GM12878 (cell line): ENCODE data around the gene OSBPL3. TPM values are rescaled to one million over a fixed set of nuclear protein-coding genes. Genes with fewer than 3 reads are reported as not detected.

Experiments
- ASH2L ChIP-seq: fragments of 300-600, 200-600 bp; sonication (generic); IDR thresholded peaks from 2 replicates; pipeline ENCODE4 v1.6.1; 2017; ENCODE audit warnings: low read depth, mild to moderate bottlenecking, borderline replicate concordance
- EP300 ChIP-seq, 2 experiments: fragments of 150-350 bp in 1 of 2; IDR thresholded peaks; 2 replicates each; pipeline ENCODE4 v1.6.1; 2011 to 2012; ENCODE audit warnings: low read depth in 2 of 2, low read length in 2 of 2, borderline replicate concordance in 1 of 2, improper control_type of control experiment in 1 of 2, inconsistent platforms in 1 of 2; ENCODE audit not compliant: control insufficient read depth in 1 of 2
- HDAC6 ChIP-seq: fragments of 200-600 bp; sonication (generic); IDR thresholded peaks from one replicate; pipeline ENCODE4 v1.8.0; 2017; ENCODE audit warnings: antibody characterized with exemption; ENCODE audit not compliant: unreplicated experiment
- IKZF2 ChIP-seq, 2 experiments: fragments of 450-650 bp; IDR thresholded peaks; 2 replicates each; pipeline ENCODE4 v1.6.1; 2017; ENCODE audit warnings: mild to moderate bottlenecking in 2 of 2, moderate library complexity in 2 of 2
- KDM1A ChIP-seq: fragments of 200-600 bp; sonication (generic); IDR thresholded peaks from 2 replicates; pipeline ENCODE4 v1.6.1; 2016; ENCODE audit warnings: borderline replicate concordance
- MTA2 ChIP-seq: fragments of 450-650 bp; IDR thresholded peaks from 2 replicates; pipeline ENCODE4 v1.6.1; 2016; ENCODE audit warnings: low read depth, mild to moderate bottlenecking, moderate library complexity
- NR2C1 ChIP-seq: fragments of 450-650 bp; IDR thresholded peaks from 2 replicates; pipeline ENCODE4 v1.6.1; 2017; ENCODE audit warnings: antibody characterized with exemption, mild to moderate bottlenecking, moderate library complexity
- RAD21 ChIP-seq: IDR thresholded peaks from 2 replicates; pipeline ENCODE4 v1.6.1; 2011; ENCODE audit warnings: mild to moderate bottlenecking, low read depth, low read length, moderate library complexity; ENCODE audit not compliant: insufficient read depth
- SMAD5 ChIP-seq: IDR thresholded peaks from 2 replicates; pipeline ENCODE4 v1.6.1; 2016; ENCODE audit warnings: antibody characterized with exemption, low read depth
- SMC3 ChIP-seq: IDR thresholded peaks from 2 replicates; pipeline ENCODE4 v1.6.1; 2011; ENCODE audit warnings: low read length, improper control_type of control experiment, borderline replicate concordance
- ZBED1 ChIP-seq: IDR thresholded peaks from 2 replicates; pipeline ENCODE4 v1.6.1; 2016; ENCODE audit warnings: borderline replicate concordance
- ZSCAN29 ChIP-seq: fragments of 450-650 bp; IDR thresholded peaks from 2 replicates; pipeline ENCODE4 v1.6.1; 2017; ENCODE audit warnings: mild to moderate bottlenecking, moderate library complexity
- polyA plus RNA-seq, 11 experiments: library from polyadenylated mRNA; depleted of rRNA in 4 of 11; unstranded in 6 of 11; stranded (reverse) in 5 of 11; fragments of >200 nt; fragmentation: Nextera tagmentation in 4 of 11; fragmentation: Illumina TruSeq in 1 of 11; extraction: Ambion mirVana in 4 of 11; extraction: Trizol in 1 of 11; gene quantifications; 1 replicate in 1 of 11; 2 replicates in 10 of 11; pipeline versions ENCODE4 v1.2.1 to v1.2.3, GENCODE V29; 2011 to 2016; ENCODE audit warnings: inconsistent platforms in 2 of 11, missing spikeins in 2 of 11, low read depth in 1 of 11
- total RNA-seq, 4 experiments: library from RNA; depleted of rRNA in 3 of 4; stranded (reverse); fragments of >200 nt in 3 of 4; fragmentation: Illumina TruSeq in 1 of 4; extraction: Trizol in 1 of 4; gene quantifications; 2 replicates each; pipeline versions ENCODE4 v1.2.1 to v1.2.3, GENCODE V29; 2013 to 2021
- TF ChIP-seq, protein P1 (sequence below): fragments of 450-650 bp; IDR thresholded peaks from 2 replicates; pipeline ENCODE4 v1.6.1; 2016; ENCODE audit warnings: mild to moderate bottlenecking
- TF ChIP-seq, protein P2 (sequence below): fragments of 150-350 bp; IDR thresholded peaks from 2 replicates; pipeline ENCODE4 v1.6.1; 2014; ENCODE audit warnings: mild to moderate bottlenecking, low read depth, low read length
- TF ChIP-seq, protein P3 (sequence below): IDR thresholded peaks from 2 replicates; pipeline ENCODE4 v1.6.1; 2012; ENCODE audit warnings: mild to moderate bottlenecking, low read depth, low read length
- TF ChIP-seq, protein P4 (sequence below): fragments of 450-650 bp; IDR thresholded peaks from 2 replicates; pipeline ENCODE4 v1.6.1; 2017; ENCODE audit warnings: mild to moderate bottlenecking, moderate library complexity
- TF ChIP-seq, protein P5 (sequence below): IDR thresholded peaks from 2 replicates; pipeline ENCODE4 v1.6.1; 2012; ENCODE audit warnings: low read length, inconsistent platforms

Gene OSBPL3
- total and polyA plus RNA-seq, 10 of the 15 experiments (the other 5 are each of a cell fraction or from before 2014, with no cell fraction given), result 6.1 to 46.6 (median 27.0) TPM

DNA sequence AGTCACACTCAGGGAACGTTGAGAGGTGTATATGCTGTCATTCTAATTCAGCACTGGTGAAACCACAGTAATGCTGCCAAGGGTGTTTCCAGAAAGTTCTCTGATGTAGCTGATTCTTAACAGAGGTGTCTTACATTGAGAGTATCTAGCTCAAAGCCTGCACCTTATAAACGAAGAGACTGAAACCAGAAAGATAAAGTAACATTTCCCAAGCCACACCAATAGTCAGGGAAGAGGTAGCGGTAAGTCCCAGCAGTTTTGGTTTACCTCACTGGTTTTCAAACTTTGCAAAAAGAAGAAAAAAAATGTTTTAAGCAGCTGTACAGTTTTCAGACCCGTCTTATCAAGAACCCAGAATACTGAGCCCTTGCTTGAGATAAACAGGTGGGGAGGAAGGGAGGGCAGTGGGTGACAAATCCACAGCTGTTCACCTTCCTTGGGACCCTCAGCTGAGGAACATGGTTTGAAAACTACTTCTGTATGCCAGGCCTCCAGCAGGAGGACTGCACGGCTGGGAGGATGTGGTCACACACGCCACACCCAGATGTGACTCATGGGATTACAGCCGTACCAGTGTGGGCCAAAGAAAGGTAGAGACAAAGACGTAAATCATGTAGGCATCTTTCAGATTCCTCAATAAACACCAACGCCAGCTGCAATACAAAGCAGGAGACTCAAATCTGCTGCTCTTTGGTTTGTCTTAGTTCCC, 158.8 kb downstream of the OSBPL3 start (continued):
- TF ChIP-seq, protein P1, sequence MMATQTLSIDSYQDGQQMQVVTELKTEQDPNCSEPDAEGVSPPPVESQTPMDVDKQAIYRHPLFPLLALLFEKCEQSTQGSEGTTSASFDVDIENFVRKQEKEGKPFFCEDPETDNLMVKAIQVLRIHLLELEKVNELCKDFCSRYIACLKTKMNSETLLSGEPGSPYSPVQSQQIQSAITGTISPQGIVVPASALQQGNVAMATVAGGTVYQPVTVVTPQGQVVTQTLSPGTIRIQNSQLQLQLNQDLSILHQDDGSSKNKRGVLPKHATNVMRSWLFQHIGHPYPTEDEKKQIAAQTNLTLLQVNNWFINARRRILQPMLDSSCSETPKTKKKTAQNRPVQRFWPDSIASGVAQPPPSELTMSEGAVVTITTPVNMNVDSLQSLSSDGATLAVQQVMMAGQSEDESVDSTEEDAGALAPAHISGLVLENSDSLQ, result peak; percentile 84
- no peak; the same call in 1 of the 2 replicates for TF ChIP-seq MTA2
- TF ChIP-seq HDAC6, result no peak
- TF ChIP-seq EP300 (IDR thresholded peaks at IDR 0.05; ENCODE audit: borderline replicate concordance in 1 of 2, control insufficient read depth in 1 of 2, low read depth in 2 of 2, low read length in 2 of 2), result peak; percentile 48 to 85; a peak in 3 of 4 replicates
- peak; percentile 20; the same call in 1 of the 2 replicates for TF ChIP-seq SMC3
- TF ChIP-seq ASH2L, result no peak; the same call in 1 of the 2 replicates
- TF ChIP-seq IKZF2 (IDR thresholded peaks at IDR 0.05), result peak; percentile 80 to 86
- no peak for TF ChIP-seq KDM1A
- peak; percentile 1; the same call in 1 of the 2 replicates for TF ChIP-seq ZBED1
- TF ChIP-seq RAD21, result peak; percentile 1; the same call in 1 of the 2 replicates
- TF ChIP-seq, protein P2, sequence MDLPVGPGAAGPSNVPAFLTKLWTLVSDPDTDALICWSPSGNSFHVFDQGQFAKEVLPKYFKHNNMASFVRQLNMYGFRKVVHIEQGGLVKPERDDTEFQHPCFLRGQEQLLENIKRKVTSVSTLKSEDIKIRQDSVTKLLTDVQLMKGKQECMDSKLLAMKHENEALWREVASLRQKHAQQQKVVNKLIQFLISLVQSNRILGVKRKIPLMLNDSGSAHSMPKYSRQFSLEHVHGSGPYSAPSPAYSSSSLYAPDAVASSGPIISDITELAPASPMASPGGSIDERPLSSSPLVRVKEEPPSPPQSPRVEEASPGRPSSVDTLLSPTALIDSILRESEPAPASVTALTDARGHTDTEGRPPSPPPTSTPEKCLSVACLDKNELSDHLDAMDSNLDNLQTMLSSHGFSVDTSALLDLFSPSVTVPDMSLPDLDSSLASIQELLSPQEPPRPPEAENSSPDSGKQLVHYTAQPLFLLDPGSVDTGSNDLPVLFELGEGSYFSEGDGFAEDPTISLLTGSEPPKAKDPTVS, result peak; percentile 92
- TF ChIP-seq, protein P3, sequence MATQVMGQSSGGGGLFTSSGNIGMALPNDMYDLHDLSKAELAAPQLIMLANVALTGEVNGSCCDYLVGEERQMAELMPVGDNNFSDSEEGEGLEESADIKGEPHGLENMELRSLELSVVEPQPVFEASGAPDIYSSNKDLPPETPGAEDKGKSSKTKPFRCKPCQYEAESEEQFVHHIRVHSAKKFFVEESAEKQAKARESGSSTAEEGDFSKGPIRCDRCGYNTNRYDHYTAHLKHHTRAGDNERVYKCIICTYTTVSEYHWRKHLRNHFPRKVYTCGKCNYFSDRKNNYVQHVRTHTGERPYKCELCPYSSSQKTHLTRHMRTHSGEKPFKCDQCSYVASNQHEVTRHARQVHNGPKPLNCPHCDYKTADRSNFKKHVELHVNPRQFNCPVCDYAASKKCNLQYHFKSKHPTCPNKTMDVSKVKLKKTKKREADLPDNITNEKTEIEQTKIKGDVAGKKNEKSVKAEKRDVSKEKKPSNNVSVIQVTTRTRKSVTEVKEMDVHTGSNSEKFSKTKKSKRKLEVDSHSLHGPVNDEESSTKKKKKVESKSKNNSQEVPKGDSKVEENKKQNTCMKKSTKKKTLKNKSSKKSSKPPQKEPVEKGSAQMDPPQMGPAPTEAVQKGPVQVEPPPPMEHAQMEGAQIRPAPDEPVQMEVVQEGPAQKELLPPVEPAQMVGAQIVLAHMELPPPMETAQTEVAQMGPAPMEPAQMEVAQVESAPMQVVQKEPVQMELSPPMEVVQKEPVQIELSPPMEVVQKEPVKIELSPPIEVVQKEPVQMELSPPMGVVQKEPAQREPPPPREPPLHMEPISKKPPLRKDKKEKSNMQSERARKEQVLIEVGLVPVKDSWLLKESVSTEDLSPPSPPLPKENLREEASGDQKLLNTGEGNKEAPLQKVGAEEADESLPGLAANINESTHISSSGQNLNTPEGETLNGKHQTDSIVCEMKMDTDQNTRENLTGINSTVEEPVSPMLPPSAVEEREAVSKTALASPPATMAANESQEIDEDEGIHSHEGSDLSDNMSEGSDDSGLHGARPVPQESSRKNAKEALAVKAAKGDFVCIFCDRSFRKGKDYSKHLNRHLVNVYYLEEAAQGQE, result no peak
- TF ChIP-seq, protein P4, sequence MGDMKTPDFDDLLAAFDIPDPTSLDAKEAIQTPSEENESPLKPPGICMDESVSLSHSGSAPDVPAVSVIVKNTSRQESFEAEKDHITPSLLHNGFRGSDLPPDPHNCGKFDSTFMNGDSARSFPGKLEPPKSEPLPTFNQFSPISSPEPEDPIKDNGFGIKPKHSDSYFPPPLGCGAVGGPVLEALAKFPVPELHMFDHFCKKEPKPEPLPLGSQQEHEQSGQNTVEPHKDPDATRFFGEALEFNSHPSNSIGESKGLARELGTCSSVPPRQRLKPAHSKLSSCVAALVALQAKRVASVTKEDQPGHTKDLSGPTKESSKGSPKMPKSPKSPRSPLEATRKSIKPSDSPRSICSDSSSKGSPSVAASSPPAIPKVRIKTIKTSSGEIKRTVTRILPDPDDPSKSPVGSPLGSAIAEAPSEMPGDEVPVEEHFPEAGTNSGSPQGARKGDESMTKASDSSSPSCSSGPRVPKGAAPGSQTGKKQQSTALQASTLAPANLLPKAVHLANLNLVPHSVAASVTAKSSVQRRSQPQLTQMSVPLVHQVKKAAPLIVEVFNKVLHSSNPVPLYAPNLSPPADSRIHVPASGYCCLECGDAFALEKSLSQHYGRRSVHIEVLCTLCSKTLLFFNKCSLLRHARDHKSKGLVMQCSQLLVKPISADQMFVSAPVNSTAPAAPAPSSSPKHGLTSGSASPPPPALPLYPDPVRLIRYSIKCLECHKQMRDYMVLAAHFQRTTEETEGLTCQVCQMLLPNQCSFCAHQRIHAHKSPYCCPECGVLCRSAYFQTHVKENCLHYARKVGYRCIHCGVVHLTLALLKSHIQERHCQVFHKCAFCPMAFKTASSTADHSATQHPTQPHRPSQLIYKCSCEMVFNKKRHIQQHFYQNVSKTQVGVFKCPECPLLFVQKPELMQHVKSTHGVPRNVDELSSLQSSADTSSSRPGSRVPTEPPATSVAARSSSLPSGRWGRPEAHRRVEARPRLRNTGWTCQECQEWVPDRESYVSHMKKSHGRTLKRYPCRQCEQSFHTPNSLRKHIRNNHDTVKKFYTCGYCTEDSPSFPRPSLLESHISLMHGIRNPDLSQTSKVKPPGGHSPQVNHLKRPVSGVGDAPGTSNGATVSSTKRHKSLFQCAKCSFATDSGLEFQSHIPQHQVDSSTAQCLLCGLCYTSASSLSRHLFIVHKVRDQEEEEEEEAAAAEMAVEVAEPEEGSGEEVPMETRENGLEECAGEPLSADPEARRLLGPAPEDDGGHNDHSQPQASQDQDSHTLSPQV, result no peak
- TF ChIP-seq NR2C1, result no peak
- no peak for TF ChIP-seq SMAD5
- TF ChIP-seq, protein P5, sequence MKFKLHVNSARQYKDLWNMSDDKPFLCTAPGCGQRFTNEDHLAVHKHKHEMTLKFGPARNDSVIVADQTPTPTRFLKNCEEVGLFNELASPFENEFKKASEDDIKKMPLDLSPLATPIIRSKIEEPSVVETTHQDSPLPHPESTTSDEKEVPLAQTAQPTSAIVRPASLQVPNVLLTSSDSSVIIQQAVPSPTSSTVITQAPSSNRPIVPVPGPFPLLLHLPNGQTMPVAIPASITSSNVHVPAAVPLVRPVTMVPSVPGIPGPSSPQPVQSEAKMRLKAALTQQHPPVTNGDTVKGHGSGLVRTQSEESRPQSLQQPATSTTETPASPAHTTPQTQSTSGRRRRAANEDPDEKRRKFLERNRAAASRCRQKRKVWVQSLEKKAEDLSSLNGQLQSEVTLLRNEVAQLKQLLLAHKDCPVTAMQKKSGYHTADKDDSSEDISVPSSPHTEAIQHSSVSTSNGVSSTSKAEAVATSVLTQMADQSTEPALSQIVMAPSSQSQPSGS, result peak; percentile 64
- TF ChIP-seq ZSCAN29, result no peak
